ENCODE measurements around the gene CCNI.

Gene CCNI

DNA sequence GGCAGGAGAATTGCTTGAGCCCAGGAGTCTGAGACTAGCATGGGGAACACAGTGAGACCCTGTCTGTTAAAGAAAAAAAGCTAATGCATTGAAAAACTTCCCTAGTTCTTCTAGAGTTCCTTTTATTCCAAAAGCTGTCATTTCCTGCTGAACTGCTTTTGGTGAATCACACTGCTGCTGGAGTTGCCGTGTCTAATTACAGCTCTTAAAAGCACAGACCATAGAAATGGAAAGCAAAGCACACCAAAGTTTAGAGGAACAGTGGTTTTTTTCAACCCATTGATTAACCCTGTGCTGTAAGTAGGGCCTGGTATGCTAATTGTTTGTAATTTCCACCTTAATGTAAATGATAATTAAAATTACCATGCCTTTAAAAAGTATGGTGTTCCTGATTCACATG is 73.9 kb downstream of the CCNI start:
- no peak for DNase-seq

DNA sequence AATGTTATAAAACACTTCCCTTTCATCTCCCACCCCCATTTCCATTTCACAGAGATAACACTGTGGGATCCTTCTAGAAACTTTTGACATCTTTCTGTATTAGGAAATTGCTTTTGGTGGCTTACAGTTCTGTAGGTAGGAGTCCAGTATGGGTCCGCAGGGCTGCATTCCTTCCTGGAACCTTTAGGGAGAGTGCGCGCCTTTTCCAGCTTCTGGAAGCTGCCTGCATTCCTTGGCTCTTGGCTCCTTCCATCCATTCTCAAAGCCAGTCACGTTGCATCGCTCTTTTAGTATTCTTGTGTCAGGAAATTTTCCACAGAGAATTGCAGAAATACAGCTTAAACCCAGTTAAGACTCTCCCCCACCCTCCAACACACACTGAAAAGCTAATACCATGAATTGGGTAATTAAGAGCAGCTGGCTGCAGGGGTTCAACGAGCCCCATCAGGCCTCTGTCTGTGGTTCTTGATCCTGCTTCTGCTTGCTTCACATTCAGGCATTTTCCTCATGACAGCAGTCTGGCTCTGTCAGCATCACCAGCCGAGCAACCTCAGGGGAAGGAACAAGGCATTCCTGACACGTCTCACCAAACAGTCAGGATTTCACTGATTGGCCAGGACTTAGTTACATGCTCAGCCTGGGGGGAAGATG is 77.4 kb downstream of the CCNI start:
- no peak for DNase-seq

DNA sequence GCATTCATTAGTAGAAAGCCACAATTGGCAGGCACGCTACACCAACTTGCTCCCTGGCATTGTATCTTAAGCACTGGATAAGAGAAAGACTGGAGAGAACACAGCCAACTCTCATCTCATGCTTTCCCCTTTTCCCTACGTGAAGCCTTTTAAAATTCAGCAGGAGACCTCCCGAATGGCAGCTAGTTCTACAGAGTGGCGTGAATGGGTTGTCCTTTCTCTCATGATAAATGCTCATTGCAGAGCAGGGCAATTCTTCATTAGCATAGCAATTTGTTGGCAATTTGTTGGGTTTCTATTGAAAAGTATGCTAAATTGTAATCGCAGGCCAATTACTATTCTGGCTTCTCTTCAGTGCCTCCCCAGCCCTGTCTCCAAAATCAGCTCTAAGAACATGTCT is 78.3 kb downstream of the CCNI start:
- no peak for DNase-seq

Measured in eye (tissue), 1 donor.